OCI-LY3 (cell line): ENCODE results near the gene FADS1.

ENCODE experiments used
- CTCF ChIP-seq: fragments of 200-600, 300-600 bp; sonication (generic); IDR thresholded peaks from 2 replicates; pipeline ENCODE4 v1.5.1; 2014; ENCODE audit warnings: antibody characterized with exemption, low read length, low read depth
- EZH2phosphoT487 ChIP-seq: fragments of 200-600 bp; shearing (Covaris generic); IDR thresholded peaks from 2 replicates; pipeline ENCODE4 v1.6.1; 2018; ENCODE audit warnings: antibody characterized with exemption, mixed run types, low read depth

GRCh38 chr11:61851113-61851899 lies 34.5 kb upstream of the FADS1 start:
- TF ChIP-seq CTCF (no peak), EZH2phosphoT487 (no peak)
